GM18867 (cell line): ENCODE data around the gene SNAI3.
"Not testable (repeated sequence)": the region's sequence is repeated elsewhere in the genome, so short reads cannot be mapped to it uniquely, and the experiment has no call there.

ENCODE experiments used
- ATAC-seq: cut with Tn5 transposase; IDR thresholded peaks from one replicate; pipeline ENCODE4 v1.9.1; 2021; ENCODE audit warnings: mild to moderate bottlenecking, moderate library complexity; ENCODE audit not compliant: unreplicated experiment

The SNAI3 gene

GRCh38 chr16:88671806-88672205 lies 14.5 kb downstream of the SNAI3 start:
- ATAC-seq = no peak

DNA sequence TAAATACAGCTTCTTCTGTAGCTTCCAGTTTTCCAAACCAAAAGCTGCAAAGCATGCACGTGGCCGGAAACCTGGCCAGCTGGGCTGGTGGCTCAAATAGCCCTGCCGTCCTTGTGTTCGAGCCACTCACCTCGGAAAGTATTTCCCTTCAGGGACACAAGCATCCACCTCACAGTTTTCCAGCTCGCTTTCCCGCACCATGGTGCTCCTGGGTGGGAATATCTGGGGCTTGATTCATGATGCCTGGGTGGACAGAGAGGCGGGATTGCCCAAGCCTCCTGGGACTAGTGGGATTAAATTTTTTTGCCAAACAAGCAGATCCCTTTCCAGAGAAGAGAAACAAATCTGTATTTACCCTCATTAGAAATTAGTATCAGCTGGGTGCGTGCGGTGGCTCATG lies 16.3 kb downstream of the SNAI3 start:
- ATAC-seq = no peak

DNA sequence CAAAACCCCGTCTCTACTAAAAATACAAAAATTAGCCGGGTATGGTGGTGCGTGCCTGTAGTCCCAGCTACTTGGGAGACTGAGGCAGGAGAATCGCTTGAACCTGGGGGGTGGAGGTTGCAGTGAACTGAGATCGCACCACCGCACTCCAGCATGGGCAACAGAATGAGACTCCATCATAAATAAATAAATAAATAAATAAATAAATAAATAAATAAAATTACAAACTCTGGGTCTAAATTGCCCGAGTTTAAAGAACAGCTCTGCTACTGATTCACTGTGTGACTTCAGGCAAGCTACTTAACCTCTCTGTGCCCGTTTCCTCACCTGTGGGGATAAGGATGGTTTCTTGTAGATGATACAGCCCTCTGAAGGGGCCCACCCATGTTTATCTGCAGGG lies 16.8 kb downstream of the SNAI3 start:
- ATAC-seq = not testable (repeated sequence)

DNA sequence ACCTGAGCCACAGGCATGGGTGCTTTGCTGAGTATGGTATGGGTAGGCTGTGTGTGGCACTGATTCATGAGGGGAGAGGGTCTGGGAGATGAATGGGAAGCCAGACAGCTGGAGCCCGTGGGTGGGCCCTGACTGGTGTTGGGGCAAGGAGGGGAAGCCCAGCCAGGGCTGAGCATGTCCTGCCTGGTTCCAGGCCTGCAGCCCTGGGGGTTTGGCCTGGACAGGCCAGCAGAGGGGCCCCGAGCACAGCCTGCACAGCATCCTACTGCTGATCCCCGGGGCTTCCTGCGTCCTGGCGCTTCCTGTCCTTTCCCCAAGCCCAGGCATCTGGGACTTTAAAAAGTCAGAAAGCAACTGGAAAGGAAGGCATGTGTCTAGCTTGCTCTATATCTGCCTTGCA lies 18.8 kb downstream of the SNAI3 start:
- no peak for ATAC-seq

DNA sequence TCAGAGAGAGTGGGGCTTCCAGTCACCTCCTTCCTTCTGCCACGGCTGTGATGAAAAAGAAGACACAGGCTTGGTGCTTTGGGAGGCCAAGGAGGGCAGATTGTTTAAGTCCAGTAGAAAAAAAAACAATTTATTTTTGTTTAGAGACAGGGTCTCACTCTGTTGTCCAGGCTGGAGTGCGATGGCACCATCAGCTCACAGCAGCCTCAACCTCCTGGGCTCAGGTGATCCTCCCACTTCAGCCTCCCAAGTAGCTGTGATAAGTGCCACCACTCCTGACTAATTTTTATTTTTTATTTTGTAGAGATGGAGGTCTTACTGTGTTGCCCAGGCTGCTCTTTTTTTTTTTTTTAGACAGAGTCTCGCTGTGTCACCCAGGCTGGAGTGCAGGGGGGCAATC lies 20.7 kb downstream of the SNAI3 start:
- no peak for ATAC-seq

GRCh38 chr16:88665148-88665547 lies 21.2 kb downstream of the SNAI3 start:
- ATAC-seq = no peak

GRCh38 chr16:88662843-88663606 lies 23.3 kb downstream of the SNAI3 start, which contains the start of gene MVD:
TSS of gene MVD (minus strand) at chr16:88663091. CDS start at chr16:88663080, 11 bp downstream.
- peak; percentile 93 for ATAC-seq

DNA sequence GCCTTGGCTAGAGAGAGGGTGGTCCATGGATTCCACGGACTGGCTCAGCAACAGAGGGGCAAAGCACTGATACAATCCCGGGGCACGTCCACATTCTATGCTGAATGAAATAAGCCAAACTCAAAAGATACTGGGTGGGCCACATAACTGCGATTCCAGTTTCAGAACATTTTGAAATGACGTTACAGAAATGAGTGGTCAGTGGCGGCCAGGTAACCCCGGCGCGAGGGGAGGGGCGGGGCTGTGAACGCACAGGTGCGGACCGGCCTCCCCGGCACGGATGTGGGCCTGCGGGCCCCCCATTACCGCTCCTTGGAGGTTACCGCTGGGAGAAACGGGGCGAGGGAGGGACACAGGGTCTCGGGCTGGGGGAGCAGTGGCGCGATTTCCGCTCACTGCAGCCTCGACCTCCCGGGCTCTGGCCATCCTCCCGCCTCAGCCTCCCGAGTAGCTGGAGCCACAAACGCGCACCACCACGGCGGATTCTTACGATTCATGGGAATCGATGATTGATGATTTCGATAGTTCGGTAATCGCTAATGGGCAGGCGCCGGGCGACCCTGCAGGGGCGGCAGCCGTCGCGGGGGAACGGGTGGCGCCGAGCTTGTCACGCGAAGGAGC lies 24.0 kb downstream of the SNAI3 start:
- ATAC-seq = peak; percentile 5

- no peak for ATAC-seq
Measured at GRCh38 chr16:88661468-88661867, 24.8 kb downstream of the SNAI3 start.

DNA sequence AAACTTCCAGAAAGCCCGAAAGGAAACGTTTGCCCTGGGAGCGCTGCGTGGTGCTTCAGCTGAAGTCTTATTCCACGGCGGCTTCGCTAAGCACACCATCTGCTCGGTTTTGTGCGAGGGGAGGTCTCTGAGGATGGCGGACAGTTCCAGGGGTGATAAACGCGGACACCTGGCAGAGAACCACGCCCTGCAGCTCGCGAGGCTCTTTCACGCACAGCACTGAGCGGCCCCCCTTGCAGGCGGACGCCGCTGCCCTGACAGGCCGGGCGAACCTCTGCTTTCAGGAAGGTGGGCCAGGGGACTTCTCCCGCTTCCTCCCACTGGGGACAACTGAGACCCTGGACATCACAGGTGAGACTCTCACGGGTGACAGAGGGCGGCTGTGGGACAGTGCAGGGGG lies 27.1 kb downstream of the SNAI3 start:
- ATAC-seq = no peak

- ATAC-seq = no peak
Measured at GRCh38 chr16:88658714-88659113, 27.6 kb downstream of the SNAI3 start.

- no peak for ATAC-seq
Measured at GRCh38 chr16:88657371-88657770, 28.9 kb downstream of the SNAI3 start.

GRCh38 chr16:88656291-88656980 lies 29.9 kb downstream of the SNAI3 start:
- ATAC-seq = no peak

GRCh38 chr16:88655733-88656281 lies 30.5 kb downstream of the SNAI3 start:
- no peak for ATAC-seq

DNA sequence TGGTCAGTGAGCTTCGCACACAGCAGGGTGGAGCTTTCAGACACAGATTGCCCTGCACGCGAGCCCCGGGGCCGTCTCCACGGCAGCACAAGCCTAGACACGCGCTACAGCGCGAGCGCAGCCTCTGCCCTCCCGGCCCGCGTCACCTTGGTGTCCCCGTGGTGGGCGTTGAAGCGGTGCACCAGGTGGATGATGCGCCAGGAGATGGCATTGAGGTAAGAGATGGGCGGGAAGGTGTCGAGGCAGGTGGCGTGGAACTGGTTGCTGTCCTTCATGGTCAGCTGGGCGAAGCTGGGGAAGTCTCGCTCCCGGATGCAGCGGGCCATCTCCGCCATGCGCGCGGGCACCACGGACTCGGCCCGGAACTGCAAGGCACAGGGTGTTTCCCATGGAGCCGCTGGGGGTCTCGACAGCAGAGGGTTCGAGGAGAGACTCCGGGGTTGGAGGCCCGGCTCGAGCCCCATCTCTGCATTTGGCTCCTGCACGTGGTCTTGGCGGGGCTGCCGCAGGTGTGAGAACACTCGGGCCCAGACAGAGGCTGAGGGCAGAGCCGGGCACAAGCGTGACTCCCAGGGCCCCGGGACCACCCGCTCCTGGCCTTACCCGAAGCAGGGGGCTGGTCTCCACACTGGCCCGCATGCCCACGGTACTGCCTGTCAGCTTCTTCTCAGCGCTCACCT lies 31.1 kb downstream of the SNAI3 start:
- no peak for ATAC-seq

DNA sequence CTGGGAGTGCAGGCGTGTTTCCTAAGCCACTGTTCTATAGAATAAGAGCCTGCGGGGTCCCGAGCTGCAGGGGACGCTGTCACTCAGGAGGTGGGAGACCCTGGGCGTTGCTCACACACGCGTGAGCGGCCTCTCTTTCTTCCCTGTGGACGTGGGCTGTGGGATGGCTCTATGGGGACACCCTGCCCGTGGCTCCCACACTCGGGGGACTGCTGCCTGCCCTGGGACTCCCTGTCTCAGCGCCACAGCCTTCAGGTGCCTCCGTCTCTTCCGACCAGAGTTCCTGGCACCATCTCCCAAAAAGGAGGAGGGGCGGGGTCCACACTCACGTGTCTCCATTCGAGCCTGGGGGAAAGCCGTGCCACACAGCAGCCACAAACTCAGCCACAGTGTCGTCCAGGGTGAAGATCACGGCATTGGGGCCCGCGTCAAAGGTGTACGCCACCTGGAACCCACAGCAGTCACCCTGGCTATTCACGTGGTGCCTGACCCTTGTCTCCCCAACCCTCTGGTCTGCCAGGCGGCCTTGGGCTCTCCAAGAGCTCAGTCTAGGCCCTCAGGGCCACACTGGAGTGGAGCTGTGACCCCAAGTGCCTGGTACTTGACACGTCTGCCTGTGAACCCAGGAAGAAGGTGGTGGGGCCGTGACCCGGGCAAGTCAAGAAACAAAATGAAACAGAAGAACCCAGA lies 31.8 kb downstream of the SNAI3 start:
- ATAC-seq = no peak

- ATAC-seq = no peak
Measured at GRCh38 chr16:88653596-88654362, 32.5 kb downstream of the SNAI3 start.

DNA sequence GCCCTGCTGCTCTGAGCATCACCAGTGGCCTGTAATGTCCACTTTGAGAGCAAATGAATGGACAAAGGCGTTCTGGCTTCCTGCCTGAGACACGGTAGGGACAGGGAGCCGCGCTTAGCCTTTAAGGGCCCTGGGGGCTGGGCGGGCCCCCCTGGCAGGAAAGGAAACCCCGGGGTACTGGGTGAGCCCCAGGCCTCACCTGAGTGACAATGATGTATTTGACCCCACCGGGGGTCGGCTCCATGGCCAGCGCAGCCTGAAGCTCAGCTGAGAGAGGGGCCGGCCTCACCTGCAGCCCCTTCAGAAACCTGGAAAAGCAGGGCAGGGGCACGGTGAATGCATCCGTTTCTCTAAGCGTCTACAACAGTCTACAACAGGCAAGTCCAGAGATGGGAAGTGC lies 33.2 kb downstream of the SNAI3 start:
- ATAC-seq = no peak

DNA sequence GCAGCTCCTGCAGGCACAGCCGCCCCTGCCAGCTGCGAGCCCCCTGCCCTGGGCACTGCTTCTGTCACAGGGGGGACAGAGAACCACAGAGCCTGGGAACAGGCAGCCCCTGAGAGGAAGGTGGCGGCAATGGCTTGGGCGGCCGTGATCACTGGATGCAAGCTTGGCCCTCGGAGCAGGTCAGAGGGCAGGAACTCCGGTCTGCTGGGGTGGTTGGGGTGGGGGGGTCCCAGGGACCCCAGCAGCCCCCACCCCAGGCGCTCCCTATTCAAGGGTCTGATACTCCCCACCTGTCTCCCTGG lies 33.6 kb downstream of the SNAI3 start:
- ATAC-seq = no peak
